ENCODE measurements around the gene JUND. TPM values are rescaled to one million over a fixed set of nuclear protein-coding genes. Genes with fewer than 3 reads are reported as not detected.

The JUND gene
- total RNA-seq (2021): 103 and 109 TPM in 2 replicates
- long read RNA-seq, partial matches to known transcripts: 0 of 1 reads
- long read RNA-seq, other reads (novel, unspliced or antisense): 0 of 1 reads

- Histone ChIP-seq H2AFZ (ENCODE audit: low read length) (no peak within 1 kb of the TSS), H4K20me1 (ENCODE audit: control insufficient read depth, insufficient read depth, insufficient read length) (no peaks in the 10 kb centered on the region), H2AK5ac (ENCODE audit: insufficient read length, low read length) (no peak within 1 kb of the TSS), H3K9ac (ENCODE audit: extremely low read depth, insufficient read length, low read length) (peak within 1 kb of the TSS; percentile 94), H3K56ac (ENCODE audit: insufficient read length, low read depth, low read length) (peak within 1 kb of the TSS; percentile 64), H3K23ac (ENCODE audit: insufficient read length, low read depth, low read length) (no peak within 1 kb of the TSS), H3K27me3 (ENCODE audit: insufficient read depth, low read length) (no peaks in the 10 kb centered on the region), H3K18ac (ENCODE audit: insufficient read length, low read depth, low read length) (peak within 1 kb of the TSS; percentile 95), H3K4me1 (ENCODE audit: insufficient read depth, low read length) (no peaks in the 10 kb centered on the region; the same call in 1 of the 2 replicates), H2BK20ac (ENCODE audit: low read depth, low read length, poor library complexity, severe bottlenecking) (no peak within 1 kb of the TSS), H3K79me1 (ENCODE audit: insufficient read depth, low read depth, low read length, poor library complexity, severe bottlenecking) (peaks cover 3% of the 10 kb centered on the region), H3K23me2 (ENCODE audit: insufficient read length, low read depth, low read length, poor library complexity, severe bottlenecking) (peaks cover 7% of the 10 kb centered on the region), H3K4ac (ENCODE audit: low read depth, low read length) (peak within 1 kb of the TSS; percentile 80; the same call in 1 of the 2 replicates), H3T11ph (ENCODE audit: low read length) (peak within 1 kb of the TSS; percentile 67), H3K14ac (ENCODE audit: insufficient read depth, low read length) (peak within 1 kb of the TSS; percentile 99), H3K79me2 (ENCODE audit: insufficient read depth, low read length) (peaks cover 9% of the 10 kb centered on the region; the same call in 1 of the 2 replicates), H4K8ac (replicated peaks; ENCODE audit: insufficient read length, low read depth, low read length) (no peak within 1 kb of the TSS), H3K9me3 (ENCODE audit: control insufficient read depth, low read depth, low read length) (no peaks in the 10 kb centered on the region), H3K27ac (ENCODE audit: insufficient read length, low read depth, low read length) (peak within 1 kb of the TSS; percentile 94), H4K5ac (ENCODE audit: insufficient read length, low read depth, low read length) (peak within 1 kb of the TSS; percentile 6), H2BK120ac (ENCODE audit: low read depth, low read length, poor library complexity, severe bottlenecking) (peak within 1 kb of the TSS; percentile 81), H2BK5ac (ENCODE audit: insufficient read length, low read length) (peak within 1 kb of the TSS; percentile 83), H4K91ac (ENCODE audit: insufficient read length, low read depth, low read length) (peak within 1 kb of the TSS; percentile 48), H3K4me2 (ENCODE audit: insufficient read depth, insufficient read length, low read length) (peak within 1 kb of the TSS; percentile 71), H2BK12ac (ENCODE audit: insufficient read length, low read depth, low read length) (peak within 1 kb of the TSS; percentile 47), H2BK15ac (ENCODE audit: low read depth, low read length) (no peak within 1 kb of the TSS)
- peaks cover 5 to 23% (median 21%) of the 10 kb centered on the region in 3 experiments; a peak in 6 of 7 replicates for H3K36me3 Mint-ChIP-seq (ENCODE audit: insufficient read depth in 1 of 3, low read depth in 3 of 3)
- H3K9me3 Mint-ChIP-seq: peaks cover 0 to 4% of the 10 kb centered on the region in 2 experiments; a peak in 3 of 5 replicates
- H3K27ac Mint-ChIP-seq: peak within 1 kb of the TSS; percentile 93 to 99 (median 98)
- H3K27me3 Mint-ChIP-seq (ENCODE audit: low read depth): peaks cover 2% of the 10 kb centered on the region; the same call in 1 of the 2 replicates
- peak; percentile 97 for DNase-seq
- WGBS (ENCODE audit: extremely low coverage, insufficient read length, low lambda C conversion rate): no CpG with 5 or more reads among the region's 138 CpGs
- TF ChIP-seq CTCF (conservative IDR thresholded peaks at IDR 0.05): 0 out of 3 replicates have a peak, but pooled peaks have one; percentile 19
- H3K4me3 Mint-ChIP-seq: peak within 1 kb of the TSS; percentile 85 to 94
- H3K4me1 Mint-ChIP-seq: peaks cover 26 to 30% of the 10 kb centered on the region in 2 experiments
Measured at GRCh38 chr19:18281082-18282020, at the start of gene JUND. Gene JUND, minus strand, starts transcription at chr19:18281622. Its CDS starts 138 bp downstream, at chr19:18281484.

Measured in H9 (cell line).